HepG2 (cell line): Measurements from ENCODE around the gene FBF1. TPM values are rescaled to one million over a fixed set of nuclear protein-coding genes. Genes with fewer than 3 reads are reported as not detected.
A peak's percentile ranks its signal among the peaks of the same experiment; 100 is the strongest.

Experiments used
- AGO1 ChIP-seq: fragments of 200-400 bp; formaldehyde crosslinking; IDR thresholded peaks from 2 replicates; pipeline ENCODE4 v1.6.1; 2017; ENCODE audit warnings: mild to moderate bottlenecking, low read depth, low read length, moderate library complexity; ENCODE audit not compliant: poor library complexity, severe bottlenecking
- AKAP8 ChIP-seq: sonication (generic); formaldehyde crosslinking; IDR thresholded peaks from 2 replicates; pipeline ENCODE4 v1.5.1; 2020; ENCODE audit warnings: mild to moderate bottlenecking, missing genetic modification reagents
- CC2D1A ChIP-seq: sonication (generic); formaldehyde crosslinking; IDR thresholded peaks from 2 replicates; pipeline ENCODE4 v1.8.1; 2023; ENCODE audit warnings: mild to moderate bottlenecking, missing genetic modification reagents
- CENPX ChIP-seq: sonication (generic); formaldehyde crosslinking; IDR thresholded peaks from 2 replicates; pipeline ENCODE4 v1.9.0; 2021; ENCODE audit warnings: mild to moderate bottlenecking, missing genetic modification reagents, moderate library complexity
- ESRRA ChIP-seq: sonication (generic); formaldehyde crosslinking; IDR thresholded peaks from 2 replicates; pipeline ENCODE4 v1.5.1; 2020; ENCODE audit warnings: mild to moderate bottlenecking, low read depth, missing genetic modification reagents
- HNRNPLL ChIP-seq: fragments of 200-400 bp; formaldehyde crosslinking; IDR thresholded peaks from 2 replicates; pipeline ENCODE4 v1.6.1; 2017; ENCODE audit warnings: mild to moderate bottlenecking, low read depth, low read length; ENCODE audit not compliant: poor library complexity, severe bottlenecking
- MAFK ChIP-seq, 2 experiments: IDR thresholded peaks in 1 of 2; conservative IDR thresholded peaks in 1 of 2; 2 replicates each; pipeline ENCODE4 v1.6.1; 2011; ENCODE audit warnings: improper control_type of control experiment in 2 of 2, low read length in 2 of 2
- MEF2D ChIP-seq: sonication (generic); formaldehyde crosslinking; IDR thresholded peaks from 2 replicates; pipeline ENCODE4 v1.5.1; 2020; ENCODE audit warnings: mild to moderate bottlenecking, missing genetic modification reagents
- PHF5A ChIP-seq: IDR thresholded peaks from one replicate; pipeline ENCODE4 v1.6.1; 2018; ENCODE audit warnings: low read depth, missing genetic modification reagents; ENCODE audit not compliant: unreplicated experiment
- STAT5B ChIP-seq: sonication (generic); formaldehyde crosslinking; IDR thresholded peaks from 2 replicates; pipeline ENCODE4 v1.4.0; 2020; ENCODE audit warnings: missing genetic modification reagents
- ZEB1 ChIP-seq: IDR thresholded peaks from 2 replicates; pipeline ENCODE4 v1.6.1; 2012; ENCODE audit warnings: mild to moderate bottlenecking, low read depth, inconsistent platforms; ENCODE audit not compliant: insufficient replicate concordance
- ZFP36L2 ChIP-seq: sonication (generic); formaldehyde crosslinking; IDR thresholded peaks from 2 replicates; pipeline ENCODE4 v1.4.0; 2020; ENCODE audit warnings: missing genetic modification reagents
- polyA plus RNA-seq, 8 experiments: library from polyadenylated mRNA; depleted of rRNA in 3 of 8; stranded (reverse) in 7 of 8; unstranded in 1 of 8; fragments of >200 nt; fragmentation: Illumina TruSeq in 4 of 8; extraction: Trizol in 4 of 8; gene quantifications; 2 replicates each; pipeline versions ENCODE4 v1.2.1 to v1.2.3, GENCODE V29; 2011 to 2016; ENCODE audit warnings: low read depth in 4 of 8, missing spikeins in 1 of 8, mixed read lengths in 1 of 8; ENCODE audit not compliant: insufficient read depth in 1 of 8
- total RNA-seq, 5 experiments: library from RNA; depleted of rRNA; stranded (reverse); fragments of >200 nt; fragmentation: Illumina TruSeq; extraction: Trizol; gene quantifications; 2 replicates each; pipeline ENCODE4 v1.2.3, GENCODE V29; 2016; ENCODE audit warnings: low read depth in 1 of 5
- TF ChIP-seq, protein P1 (sequence below): sonication (generic); formaldehyde crosslinking; IDR thresholded peaks from 2 replicates; pipeline ENCODE4 v1.4.0; 2020; ENCODE audit warnings: mild to moderate bottlenecking, missing genetic modification reagents, borderline replicate concordance
- TF ChIP-seq, protein P2 (sequence below): sonication (generic); formaldehyde crosslinking; IDR thresholded peaks from 2 replicates; pipeline ENCODE4 v1.4.0; 2020; ENCODE audit warnings: missing genetic modification reagents
- TF ChIP-seq, protein P3 (sequence below): sonication (generic); formaldehyde crosslinking; IDR thresholded peaks from 2 replicates; pipeline ENCODE4 v1.4.0; 2020; ENCODE audit warnings: missing genetic modification reagents
- TF ChIP-seq, protein P4 (sequence below): sonication (generic); formaldehyde crosslinking; IDR thresholded peaks from 2 replicates; pipeline ENCODE4 v1.5.0; 2020; ENCODE audit warnings: mild to moderate bottlenecking, missing genetic modification reagents
- TF ChIP-seq, protein P5 (sequence below): IDR thresholded peaks from 2 replicates; pipeline ENCODE4 v1.6.1; 2016; ENCODE audit warnings: missing compliant biosample characterization, missing genetic modification reagents, borderline replicate concordance

FBF1 gene
- total and polyA plus RNA-seq, 2 of the 13 experiments (the other 11 are each of a cell fraction or from before 2014, with no cell fraction given): 2.4 to 8.1 TPM

DNA sequence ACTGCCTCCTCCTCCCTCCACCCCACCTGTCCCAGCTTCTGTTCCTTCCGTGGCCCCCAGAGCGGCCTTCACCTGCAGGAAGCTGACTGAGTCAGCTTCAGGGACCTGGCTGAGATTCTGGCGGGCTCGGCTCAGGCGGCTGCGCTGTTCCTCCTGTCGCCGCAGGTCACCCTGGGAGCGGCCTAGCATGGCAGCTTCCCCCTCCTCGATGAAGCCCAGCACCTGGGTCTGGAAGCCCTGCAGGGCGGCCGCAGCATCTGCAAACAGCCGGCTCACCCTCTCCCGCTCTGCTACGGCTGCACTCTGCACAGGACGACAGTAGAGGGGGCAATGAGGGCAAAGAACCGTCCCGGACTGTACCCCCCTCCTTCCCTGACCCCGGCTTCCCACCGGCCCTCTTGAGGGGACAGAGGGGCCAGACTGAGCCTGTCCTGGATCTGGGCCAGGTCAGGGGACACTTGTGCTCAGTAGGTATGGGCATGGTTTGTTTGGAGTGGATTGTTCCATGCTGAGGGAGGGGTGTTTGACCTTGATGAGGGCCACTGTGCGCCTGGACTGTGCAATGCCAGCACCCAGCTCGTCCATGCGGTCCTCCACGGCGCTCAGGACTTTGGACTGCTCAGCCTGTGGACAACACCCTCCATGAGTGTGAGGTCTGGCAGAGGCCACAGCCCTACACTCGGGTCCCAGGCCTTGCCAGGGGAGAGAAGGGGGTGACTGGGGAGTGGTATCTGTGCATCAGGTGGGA is 64.5 kb downstream of the FBF1 start (continued):
- TF ChIP-seq, protein P1, sequence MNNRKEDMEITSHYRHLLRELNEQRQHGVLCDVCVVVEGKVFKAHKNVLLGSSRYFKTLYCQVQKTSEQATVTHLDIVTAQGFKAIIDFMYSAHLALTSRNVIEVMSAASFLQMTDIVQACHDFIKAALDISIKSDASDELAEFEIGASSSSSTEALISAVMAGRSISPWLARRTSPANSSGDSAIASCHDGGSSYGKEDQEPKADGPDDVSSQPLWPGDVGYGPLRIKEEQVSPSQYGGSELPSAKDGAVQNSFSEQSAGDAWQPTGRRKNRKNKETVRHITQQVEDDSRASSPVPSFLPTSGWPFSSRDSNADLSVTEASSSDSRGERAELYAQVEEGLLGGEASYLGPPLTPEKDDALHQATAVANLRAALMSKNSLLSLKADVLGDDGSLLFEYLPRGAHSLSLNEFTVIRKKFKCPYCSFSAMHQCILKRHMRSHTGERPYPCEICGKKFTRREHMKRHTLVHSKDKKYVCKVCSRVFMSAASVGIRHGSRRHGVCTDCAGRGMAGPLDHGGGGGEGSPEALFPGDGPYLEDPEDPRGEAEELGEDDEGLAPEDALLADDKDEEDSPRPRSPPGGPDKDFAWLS (CRISPR knock-in tag): peak; percentile 96; the same call in 1 of the 2 replicates
- no peak for TF ChIP-seq CENPX (CRISPR knock-in tag)
- TF ChIP-seq STAT5B (CRISPR knock-in tag): peak; percentile 34; the same call in 1 of the 2 replicates
- TF ChIP-seq CC2D1A: no peak
- TF ChIP-seq, protein P2, sequence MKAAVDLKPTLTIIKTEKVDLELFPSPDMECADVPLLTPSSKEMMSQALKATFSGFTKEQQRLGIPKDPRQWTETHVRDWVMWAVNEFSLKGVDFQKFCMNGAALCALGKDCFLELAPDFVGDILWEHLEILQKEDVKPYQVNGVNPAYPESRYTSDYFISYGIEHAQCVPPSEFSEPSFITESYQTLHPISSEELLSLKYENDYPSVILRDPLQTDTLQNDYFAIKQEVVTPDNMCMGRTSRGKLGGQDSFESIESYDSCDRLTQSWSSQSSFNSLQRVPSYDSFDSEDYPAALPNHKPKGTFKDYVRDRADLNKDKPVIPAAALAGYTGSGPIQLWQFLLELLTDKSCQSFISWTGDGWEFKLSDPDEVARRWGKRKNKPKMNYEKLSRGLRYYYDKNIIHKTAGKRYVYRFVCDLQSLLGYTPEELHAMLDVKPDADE (CRISPR knock-in tag): peak; percentile 30; the same call in 1 of the 2 replicates
- no peak for TF ChIP-seq MAFK (conservative IDR thresholded peaks at IDR 0.05 in 1 of 2, IDR thresholded peaks at IDR 0.05 in 1 of 2; ENCODE audit: low read length in 2 of 2)
- no peak for TF ChIP-seq HNRNPLL
- TF ChIP-seq, protein P3, sequence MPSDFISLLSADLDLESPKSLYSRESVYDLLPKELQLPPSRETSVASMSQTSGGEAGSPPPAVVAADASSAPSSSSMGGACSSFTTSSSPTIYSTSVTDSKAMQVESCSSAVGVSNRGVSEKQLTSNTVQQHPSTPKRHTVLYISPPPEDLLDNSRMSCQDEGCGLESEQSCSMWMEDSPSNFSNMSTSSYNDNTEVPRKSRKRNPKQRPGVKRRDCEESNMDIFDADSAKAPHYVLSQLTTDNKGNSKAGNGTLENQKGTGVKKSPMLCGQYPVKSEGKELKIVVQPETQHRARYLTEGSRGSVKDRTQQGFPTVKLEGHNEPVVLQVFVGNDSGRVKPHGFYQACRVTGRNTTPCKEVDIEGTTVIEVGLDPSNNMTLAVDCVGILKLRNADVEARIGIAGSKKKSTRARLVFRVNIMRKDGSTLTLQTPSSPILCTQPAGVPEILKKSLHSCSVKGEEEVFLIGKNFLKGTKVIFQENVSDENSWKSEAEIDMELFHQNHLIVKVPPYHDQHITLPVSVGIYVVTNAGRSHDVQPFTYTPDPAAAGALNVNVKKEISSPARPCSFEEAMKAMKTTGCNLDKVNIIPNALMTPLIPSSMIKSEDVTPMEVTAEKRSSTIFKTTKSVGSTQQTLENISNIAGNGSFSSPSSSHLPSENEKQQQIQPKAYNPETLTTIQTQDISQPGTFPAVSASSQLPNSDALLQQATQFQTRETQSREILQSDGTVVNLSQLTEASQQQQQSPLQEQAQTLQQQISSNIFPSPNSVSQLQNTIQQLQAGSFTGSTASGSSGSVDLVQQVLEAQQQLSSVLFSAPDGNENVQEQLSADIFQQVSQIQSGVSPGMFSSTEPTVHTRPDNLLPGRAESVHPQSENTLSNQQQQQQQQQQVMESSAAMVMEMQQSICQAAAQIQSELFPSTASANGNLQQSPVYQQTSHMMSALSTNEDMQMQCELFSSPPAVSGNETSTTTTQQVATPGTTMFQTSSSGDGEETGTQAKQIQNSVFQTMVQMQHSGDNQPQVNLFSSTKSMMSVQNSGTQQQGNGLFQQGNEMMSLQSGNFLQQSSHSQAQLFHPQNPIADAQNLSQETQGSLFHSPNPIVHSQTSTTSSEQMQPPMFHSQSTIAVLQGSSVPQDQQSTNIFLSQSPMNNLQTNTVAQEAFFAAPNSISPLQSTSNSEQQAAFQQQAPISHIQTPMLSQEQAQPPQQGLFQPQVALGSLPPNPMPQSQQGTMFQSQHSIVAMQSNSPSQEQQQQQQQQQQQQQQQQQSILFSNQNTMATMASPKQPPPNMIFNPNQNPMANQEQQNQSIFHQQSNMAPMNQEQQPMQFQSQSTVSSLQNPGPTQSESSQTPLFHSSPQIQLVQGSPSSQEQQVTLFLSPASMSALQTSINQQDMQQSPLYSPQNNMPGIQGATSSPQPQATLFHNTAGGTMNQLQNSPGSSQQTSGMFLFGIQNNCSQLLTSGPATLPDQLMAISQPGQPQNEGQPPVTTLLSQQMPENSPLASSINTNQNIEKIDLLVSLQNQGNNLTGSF (CRISPR knock-in tag): peak; percentile 17; the same call in 1 of the 2 replicates
- TF ChIP-seq AGO1: peak; percentile 99
- peak; percentile 100 for TF ChIP-seq ESRRA (CRISPR knock-in tag)
- peak; percentile 100 for TF ChIP-seq AKAP8 (CRISPR knock-in tag)
- TF ChIP-seq, protein P4, sequence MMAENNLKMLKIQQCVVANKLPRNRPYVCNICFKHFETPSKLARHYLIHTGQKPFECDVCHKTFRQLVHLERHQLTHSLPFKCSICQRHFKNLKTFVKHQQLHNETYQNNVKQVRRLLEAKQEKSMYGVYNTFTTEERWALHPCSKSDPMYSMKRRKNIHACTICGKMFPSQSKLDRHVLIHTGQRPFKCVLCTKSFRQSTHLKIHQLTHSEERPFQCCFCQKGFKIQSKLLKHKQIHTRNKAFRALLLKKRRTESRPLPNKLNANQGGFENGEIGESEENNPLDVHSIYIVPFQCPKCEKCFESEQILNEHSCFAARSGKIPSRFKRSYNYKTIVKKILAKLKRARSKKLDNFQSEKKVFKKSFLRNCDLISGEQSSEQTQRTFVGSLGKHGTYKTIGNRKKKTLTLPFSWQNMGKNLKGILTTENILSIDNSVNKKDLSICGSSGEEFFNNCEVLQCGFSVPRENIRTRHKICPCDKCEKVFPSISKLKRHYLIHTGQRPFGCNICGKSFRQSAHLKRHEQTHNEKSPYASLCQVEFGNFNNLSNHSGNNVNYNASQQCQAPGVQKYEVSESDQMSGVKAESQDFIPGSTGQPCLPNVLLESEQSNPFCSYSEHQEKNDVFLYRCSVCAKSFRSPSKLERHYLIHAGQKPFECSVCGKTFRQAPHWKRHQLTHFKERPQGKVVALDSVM (CRISPR knock-in tag): no peak
- TF ChIP-seq MEF2D (CRISPR knock-in tag): peak; percentile 97
- TF ChIP-seq, protein P5, sequence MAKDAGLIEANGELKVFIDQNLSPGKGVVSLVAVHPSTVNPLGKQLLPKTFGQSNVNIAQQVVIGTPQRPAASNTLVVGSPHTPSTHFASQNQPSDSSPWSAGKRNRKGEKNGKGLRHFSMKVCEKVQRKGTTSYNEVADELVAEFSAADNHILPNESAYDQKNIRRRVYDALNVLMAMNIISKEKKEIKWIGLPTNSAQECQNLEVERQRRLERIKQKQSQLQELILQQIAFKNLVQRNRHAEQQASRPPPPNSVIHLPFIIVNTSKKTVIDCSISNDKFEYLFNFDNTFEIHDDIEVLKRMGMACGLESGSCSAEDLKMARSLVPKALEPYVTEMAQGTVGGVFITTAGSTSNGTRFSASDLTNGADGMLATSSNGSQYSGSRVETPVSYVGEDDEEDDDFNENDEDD (CRISPR knock-in tag): peak; percentile 76
- TF ChIP-seq ZFP36L2 (CRISPR knock-in tag): 0 out of 2 replicates have a peak, but pooled peaks have one; percentile 86
- no peak for TF ChIP-seq PHF5A
- TF ChIP-seq ZEB1: peak; percentile 91
